HG02852 (cell line): ENCODE data around the gene GSN.

ENCODE experiments used
- ATAC-seq: cut with Tn5 transposase; IDR thresholded peaks from one replicate; pipeline ENCODE4 v1.9.1; 2021; ENCODE audit warnings: mild to moderate bottlenecking, moderate library complexity; ENCODE audit not compliant: unreplicated experiment

GSN gene

GRCh38 chr9:121242959-121243346 lies 25.0 kb upstream of the GSN start:
- no peak for ATAC-seq

GRCh38 chr9:121246821-121247561 lies 21.0 kb upstream of the GSN start:
- ATAC-seq, result no peak

DNA sequence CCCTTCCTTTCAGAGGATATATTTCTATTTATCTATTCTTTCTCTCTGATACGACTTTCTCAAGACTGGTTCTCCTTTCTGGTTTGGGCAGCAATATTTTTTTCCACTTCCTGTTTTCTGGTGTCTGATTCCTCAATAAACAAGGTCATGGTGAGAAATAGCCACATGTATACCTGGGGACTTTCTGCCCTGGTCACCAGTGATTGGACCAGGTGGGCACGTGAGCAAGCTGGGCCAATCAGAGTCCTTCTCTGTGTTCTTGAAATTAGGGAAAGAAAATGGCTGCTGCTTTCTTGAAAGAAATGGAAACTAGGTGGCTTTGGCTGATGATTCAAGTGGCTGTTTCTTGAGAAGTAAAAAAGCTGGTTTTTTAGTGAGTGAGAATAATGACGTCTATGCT lies 18.4 kb upstream of the GSN start:
- no peak for ATAC-seq

GRCh38 chr9:121252104-121252851 lies 15.7 kb upstream of the GSN start:
- ATAC-seq, result no peak

GRCh38 chr9:121253162-121253561 lies 14.8 kb upstream of the GSN start:
- no peak for ATAC-seq

GRCh38 chr9:121253821-121254501 lies 14.0 kb upstream of the GSN start:
- no peak for ATAC-seq

- ATAC-seq, result no peak
Observed at GRCh38 chr9:121259498-121259897, 8.5 kb upstream of the GSN start.

DNA sequence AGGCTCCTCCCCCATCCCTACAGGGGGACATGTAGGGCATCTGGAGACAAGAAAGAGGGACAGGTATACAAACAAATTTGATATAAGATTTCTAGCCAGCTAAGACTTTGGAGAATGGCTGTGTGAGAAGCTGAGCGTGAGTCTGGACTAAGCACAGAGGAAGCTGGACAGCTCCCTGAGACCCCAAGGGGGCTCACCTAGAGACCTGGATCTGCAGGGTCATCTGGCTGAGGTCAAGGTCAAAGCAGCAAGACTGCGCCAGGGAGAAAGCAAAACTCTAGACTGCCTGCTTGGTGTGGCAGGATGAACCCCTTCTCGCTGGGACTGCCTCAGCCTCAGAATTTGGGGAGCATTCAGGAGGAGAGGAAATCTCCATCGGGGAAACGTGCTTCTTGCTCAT lies 8.0 kb upstream of the GSN start:
- ATAC-seq, result no peak

DNA sequence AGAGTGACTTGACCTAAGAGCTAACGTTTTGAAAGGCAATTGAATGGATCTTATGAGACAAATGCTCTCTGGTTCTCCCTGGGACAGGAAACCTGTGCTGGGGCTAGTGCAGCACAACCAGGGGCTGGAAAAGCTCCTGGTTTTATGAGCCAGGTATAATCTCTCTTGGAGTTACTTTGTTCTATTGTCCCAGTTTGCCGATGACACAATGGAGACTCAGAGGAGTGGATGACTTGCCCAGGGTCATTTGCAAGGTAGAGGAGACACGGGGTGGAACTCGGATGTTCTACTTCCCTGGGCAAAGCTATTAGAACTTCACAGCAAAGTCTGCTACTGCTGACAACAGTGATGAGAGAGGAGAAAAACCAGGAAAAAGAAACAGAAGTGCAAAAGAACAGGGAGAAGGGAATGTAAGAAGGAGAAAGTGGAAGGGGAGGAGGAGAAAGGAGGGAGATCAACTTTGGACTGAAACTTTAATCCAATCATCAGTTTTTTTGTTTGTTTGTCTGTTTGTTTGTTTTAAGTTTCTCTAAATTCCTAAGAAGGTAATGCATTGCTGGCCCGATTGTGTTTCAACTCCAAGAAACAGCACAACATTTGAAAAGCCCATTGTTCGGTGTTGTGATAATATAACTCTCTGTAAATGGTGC lies 7.4 kb upstream of the GSN start:
- ATAC-seq, result no peak

- ATAC-seq, result no peak
Observed at GRCh38 chr9:121261107-121261460, 6.9 kb upstream of the GSN start.

DNA sequence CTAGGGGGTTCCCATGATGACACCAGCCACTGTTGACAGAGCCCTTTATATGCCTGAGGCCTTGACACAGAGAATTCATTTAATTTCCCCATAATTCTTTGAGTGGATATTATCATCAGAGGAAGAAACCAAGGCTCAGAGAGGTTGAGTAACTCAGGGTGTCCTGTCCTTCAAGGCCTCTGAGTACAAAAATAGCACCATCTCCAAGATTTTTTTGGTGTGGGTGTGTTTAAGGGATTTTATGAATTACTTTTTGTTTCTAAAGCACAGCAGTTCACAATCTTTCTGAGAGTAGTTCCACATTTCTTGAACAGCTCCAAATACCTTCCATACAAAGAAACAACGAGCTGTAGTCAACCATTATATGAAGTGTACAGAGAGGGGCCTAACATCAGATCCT lies 6.2 kb upstream of the GSN start:
- ATAC-seq, result no peak

- no peak for ATAC-seq
Observed at GRCh38 chr9:121262423-121262822, 5.5 kb upstream of the GSN start.

GRCh38 chr9:121262953-121263352 lies 5.0 kb upstream of the GSN start:
- no peak for ATAC-seq

DNA sequence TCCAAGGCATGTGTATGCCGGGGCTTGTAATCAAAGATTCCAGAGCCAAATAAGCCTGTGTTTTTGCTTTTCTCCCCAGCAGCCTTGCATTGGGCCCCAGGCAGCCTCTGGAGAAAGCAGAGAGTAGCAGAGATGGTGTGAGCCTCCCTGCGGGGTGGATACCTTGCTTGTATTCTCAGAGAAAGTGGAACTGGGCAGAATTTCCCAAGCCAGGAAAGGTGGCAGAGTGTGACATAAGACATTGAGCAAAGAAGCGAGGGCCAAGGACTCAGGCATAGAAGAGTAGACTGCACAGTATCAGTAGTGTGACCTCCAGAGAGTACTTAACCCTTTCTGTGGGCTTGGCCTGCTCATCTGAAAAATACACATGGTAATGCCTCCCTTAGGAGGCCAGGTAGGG lies 1.6 kb upstream of the GSN start:
- no peak for ATAC-seq

DNA sequence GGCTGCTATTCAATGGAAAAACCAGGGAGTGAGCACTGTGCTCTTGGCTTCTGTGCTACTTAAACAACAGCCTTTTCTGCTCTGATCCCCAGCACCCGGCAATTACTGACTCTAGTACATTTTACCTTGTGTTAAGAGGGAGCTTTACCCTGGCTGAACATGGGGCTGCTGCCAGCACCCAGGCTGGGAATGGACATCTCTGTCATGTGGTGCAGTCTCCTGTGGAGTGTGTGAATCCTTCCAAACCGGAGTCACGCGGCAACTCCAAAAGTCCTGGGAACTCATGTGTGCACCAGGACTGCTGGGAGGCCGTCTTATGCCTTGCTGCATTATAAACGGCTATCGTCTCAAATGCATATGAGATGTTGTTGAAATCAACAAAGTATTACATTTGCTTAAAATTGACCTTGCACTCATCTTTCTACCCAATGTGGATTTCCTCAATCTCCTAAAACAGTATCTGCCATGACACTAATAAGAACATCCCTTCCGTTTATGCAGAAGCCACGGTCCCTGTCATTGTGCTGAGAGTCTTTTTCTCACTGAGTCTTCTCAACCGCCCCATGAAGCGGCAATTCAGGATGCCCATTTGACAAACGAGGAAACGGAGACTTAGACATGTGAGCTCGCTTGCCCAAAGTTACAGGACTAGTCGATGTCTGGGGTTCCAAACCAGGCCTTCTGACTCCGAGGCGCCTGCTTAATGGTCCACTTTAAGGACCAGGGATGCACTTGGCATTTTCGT lies 884 bp upstream of the GSN start:
- ATAC-seq, result no peak

GRCh38 chr9:121268598-121268850 lies 562 bp downstream of the GSN start:
- ATAC-seq, result peak; percentile 45

GRCh38 chr9:121268851-121269641 lies 1.1 kb downstream of the GSN start:
- peak; percentile 19 for ATAC-seq

GRCh38 chr9:121269642-121270254 lies 1.8 kb downstream of the GSN start:
- no peak for ATAC-seq

DNA sequence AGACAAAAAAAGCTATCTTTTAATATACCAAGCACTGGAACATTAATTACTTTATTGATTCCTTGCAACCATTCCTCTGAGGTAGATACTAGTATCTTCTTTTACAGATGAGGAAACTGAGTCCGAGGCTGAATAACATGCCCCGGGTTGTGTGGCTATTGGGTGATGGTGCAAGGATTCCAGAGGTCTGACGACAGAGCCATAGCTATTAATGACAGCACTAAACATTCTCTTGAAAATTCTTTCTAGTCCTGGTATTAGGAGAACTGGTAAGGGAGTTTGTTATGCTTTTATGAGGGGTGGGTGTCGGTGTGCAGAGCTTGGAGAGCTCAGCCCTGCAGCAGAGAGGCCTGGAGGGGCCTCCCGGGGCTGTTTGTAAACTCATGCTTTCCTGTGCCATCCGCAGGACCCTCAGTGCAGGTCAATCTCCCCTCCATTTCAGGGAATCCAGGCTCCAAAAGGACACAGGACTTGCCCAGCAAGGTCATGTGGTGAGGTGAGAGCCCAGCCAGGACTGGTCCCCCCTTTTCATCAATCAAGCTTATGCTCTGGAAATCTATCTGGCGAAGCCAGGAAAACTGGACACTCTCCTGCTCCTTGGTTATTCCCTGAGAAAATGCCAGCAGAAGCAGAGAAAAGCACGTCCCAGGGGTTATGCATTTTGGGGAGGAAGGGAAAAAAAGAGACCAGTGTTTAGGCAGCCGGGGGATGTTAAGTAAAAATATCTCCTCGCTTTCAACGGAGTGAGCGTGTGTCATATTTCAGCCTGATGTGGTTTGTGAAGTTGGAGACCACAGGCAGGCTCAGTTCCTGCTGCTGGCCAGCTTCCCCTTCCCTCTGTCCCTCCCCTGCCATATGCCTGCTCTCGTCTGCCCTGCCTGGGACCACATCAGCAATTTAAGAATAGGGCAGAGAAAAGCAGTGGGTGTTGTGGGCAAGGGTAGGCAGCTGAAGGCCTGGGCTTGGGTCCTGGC lies 3.7 kb downstream of the GSN start:
- ATAC-seq, result no peak
